ACHN (cell line): ENCODE results near the gene HNF4A.
"Not testable (repeated sequence)": the region's sequence is repeated elsewhere in the genome, so short reads cannot be mapped to it uniquely, and the experiment has no call there.

Experiments
- DNase-seq: peaks from one replicate; pipeline ENCODE4 v3.0.0-alpha.2; 2015
- in situ Hi-C: cut with HindIII; loops from 2 replicates; pipeline ENCODE4 v1.10.0; 2017; ENCODE audit warnings: low sequenced_read_pairs, low pct_ligation_motif_present, low pct_unique_long_range_greater_than_20kb

Gene HNF4A

GRCh38 chr20:44450903-44451450 is 95.5 kb downstream of the HNF4A start:
- in situ Hi-C loops, result no loop called here
- DNase-seq, result no peak

- in situ Hi-C loops, result no loop called here
Observed at GRCh38 chr20:44454306-44454963, 98.9 kb downstream of the HNF4A start.

DNA sequence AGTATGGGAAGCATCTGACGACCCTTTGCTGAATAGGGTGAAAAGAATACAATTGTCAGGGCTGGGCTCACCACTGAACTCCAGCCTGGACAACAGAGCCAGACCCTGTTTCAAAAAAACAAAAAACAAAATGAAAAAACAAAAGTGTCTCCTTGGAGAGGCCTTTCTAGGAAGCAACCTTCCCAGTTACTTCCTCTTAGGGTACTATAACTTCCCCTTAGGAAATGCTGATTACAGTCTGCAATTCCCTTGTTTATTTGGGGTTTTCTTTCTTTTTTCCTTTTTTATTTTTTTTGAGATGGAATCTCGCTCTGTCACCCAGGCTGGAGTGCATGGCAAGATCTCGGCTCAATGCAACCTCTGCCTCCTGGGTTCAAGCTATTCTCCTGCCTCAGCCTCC is 99.6 kb downstream of the HNF4A start:
- no peak for DNase-seq
- in situ Hi-C loops, result no loop called here

More at GRCh38 chr20:44454306-44454963, 98.9 kb downstream of the HNF4A start:
- peak; percentile 74 for DNase-seq

- in situ Hi-C loops, result no loop called here
- DNase-seq, result no peak
Observed at GRCh38 chr20:44456611-44457010, 101.1 kb downstream of the HNF4A start.

DNA sequence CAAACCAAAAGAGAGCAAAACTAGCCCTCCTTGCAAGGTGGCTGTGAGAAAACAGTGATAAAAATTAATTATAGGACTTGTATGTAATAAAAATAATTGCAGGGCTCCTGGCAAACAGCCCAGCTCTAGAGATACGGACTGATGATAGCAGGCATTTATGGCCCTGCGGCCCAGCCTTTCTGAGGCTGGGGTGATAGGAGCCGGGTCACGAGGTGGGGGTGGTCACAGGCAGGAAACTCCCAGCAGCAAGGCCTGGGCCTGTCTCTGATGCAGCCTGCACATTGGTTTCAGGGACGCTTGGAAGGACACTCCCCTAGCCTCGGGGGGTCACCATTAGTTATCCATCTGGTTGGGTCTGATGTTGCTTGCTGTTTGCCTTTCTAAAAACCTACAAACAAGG is 101.5 kb downstream of the HNF4A start:
- DNase-seq, result no peak
- in situ Hi-C loops, result no loop called here

- no peak for DNase-seq
- in situ Hi-C loops, result no loop called here
Observed at GRCh38 chr20:44459271-44459670, 103.8 kb downstream of the HNF4A start.

- DNase-seq, result peak; percentile 46
- in situ Hi-C loops, result no loop called here
Observed at GRCh38 chr20:44460795-44461141, 105.3 kb downstream of the HNF4A start.

DNA sequence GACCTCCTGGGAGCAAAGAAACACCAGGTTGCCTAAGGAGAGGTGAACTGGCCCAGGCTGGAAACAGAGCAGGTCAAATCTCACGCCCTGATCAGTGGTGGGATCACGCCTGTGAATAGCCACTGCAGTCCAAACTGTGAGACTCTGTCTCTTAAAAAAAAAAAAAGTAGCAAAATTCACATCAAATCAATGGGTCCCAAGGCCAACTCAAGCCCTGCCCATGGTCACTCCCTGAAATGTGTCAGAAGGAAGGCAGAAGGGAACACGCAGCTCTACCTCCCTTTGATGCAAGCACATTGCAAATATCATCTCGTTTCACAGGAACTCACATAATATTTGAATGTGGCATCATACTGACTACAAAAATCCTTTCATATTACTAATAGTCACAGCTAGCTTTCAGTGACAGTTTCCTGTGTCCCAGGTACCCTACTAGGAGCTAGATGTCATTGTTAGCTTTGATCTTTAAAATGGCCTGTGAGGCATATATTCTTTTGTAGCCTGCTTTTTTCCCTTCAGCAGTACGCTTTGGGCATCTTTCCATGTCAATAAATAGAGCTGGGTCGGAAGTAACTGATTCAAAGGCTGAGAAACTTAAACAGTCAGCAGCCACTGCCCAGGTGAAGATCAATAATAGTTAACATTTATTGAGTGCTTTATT is 105.8 kb downstream of the HNF4A start:
- DNase-seq, result no peak
- in situ Hi-C loops, result no loop called here

DNA sequence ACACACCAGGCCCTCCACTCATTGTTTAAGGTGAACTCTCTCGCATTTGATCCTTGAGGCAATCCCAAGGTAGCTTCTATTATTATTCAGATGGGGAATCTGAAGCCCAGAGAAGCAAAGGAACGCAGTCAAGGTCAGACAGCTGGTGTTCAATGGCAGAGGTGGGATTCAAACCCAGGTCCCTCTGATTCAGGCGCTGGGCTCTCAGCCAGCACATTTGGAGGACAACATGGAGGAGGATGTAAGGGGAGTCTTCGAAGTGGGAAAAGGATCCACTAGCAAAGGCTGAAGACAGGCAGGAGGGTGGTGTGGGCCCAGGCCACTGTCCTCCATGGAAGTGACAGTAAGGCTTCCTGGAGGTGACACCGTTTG is 106.3 kb downstream of the HNF4A start:
- DNase-seq, result no peak
- in situ Hi-C loops, result no loop called here

- no peak for DNase-seq
- in situ Hi-C loops, result no loop called here
Observed at GRCh38 chr20:44463466-44463865, 108.0 kb downstream of the HNF4A start.

- in situ Hi-C loops, result no loop called here
- no peak for DNase-seq
Observed at GRCh38 chr20:44464514-44464913, 109.0 kb downstream of the HNF4A start.

DNA sequence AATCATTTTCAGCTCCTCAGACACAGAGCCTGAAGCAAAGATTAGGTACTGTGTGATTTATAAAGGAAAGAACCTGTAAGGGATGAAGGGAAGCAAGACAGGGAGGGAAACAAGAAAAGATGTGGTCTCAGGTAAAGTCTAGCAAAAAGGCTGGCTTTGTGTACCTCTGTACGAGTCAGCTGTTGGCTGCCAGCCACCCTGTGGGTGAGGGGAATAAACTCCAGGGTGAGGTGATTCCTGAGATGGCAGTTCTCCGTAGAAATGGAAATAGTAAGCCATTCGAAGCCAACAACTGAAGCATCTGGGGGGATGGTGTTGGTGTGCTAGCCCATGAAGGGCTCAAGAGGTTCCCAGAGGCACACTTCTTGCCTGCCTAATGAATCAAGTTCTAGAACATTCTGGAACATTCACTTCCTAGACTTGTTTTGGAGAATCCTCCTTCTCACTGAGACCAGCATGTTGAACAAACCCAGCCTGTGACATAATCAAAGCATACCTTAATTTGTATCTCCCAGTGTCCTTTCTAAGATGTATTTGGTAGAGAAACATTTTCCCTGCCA is 109.6 kb downstream of the HNF4A start:
- in situ Hi-C loops, result no loop called here
- DNase-seq, result no peak

DNA sequence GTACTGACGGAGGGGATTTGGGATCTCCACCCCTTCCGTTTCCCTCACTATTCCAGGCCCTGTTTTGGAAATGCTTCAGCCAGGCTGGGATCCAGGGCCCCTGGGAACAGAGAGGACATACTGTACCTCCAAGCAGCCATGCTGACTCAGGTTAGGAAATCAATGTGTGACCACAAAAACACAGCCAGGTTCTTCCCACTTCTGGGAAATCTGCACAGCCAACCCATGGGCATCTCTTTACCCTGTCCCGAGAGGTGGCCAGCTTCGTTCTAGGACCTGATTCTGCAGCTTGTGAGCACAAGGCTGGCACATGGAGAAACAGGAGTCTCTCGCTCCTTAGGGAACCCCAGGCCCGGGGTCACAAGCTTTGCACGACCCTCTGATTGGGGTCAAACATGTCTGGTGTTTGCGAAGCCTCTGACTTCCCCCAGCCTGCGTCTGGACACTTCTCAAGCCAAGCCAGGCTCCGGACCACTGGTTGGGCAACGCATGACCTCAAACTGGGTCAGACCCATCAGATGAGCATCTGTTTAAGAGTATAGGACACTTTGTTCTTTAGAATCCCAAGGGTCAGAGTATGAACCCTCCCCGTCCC is 111.9 kb downstream of the HNF4A start:
- no peak for DNase-seq
- in situ Hi-C loops, result no loop called here

GRCh38 chr20:44468044-44468782 is 112.7 kb downstream of the HNF4A start:
- DNase-seq, result no peak
- in situ Hi-C loops, result no loop called here

DNA sequence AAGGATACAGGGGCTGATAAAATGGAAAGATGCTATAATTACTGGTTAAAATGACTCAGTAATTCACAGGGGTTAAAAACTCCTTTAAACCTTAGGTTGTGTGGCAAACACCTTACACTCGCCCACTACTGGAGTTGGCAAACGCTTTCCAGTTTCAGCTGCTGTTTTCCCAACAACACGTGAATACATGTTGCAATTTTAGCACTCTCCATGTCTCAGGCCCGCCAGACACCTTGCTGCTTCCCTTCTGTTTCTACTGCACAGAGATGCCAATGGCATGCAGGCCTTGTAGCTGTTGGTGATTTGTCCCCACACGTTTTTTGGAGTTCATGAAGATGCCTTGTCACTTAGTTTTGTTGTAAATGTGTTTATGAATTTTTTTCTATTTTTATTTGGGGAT is 114.8 kb downstream of the HNF4A start:
- in situ Hi-C loops, result no loop called here
- no peak for DNase-seq

- peak; percentile 7 for DNase-seq
- in situ Hi-C loops, result no loop called here
Observed at GRCh38 chr20:44471481-44471882, 116.0 kb downstream of the HNF4A start.

GRCh38 chr20:44472283-44472682 is 116.8 kb downstream of the HNF4A start:
- in situ Hi-C loops, DNase-seq: not testable (repeated sequence)

GRCh38 chr20:44475372-44475693 is 119.8 kb downstream of the HNF4A start:
- in situ Hi-C loops, result no loop called here
- no peak for DNase-seq
